ENCODE measurements around the gene AAGAB. TPM values are rescaled to one million over a fixed set of nuclear protein-coding genes. Genes with fewer than 3 reads are reported as not detected.

Gene AAGAB
- total RNA-seq, 1 experiment from 2014 or later: 44.5 TPM

DNA sequence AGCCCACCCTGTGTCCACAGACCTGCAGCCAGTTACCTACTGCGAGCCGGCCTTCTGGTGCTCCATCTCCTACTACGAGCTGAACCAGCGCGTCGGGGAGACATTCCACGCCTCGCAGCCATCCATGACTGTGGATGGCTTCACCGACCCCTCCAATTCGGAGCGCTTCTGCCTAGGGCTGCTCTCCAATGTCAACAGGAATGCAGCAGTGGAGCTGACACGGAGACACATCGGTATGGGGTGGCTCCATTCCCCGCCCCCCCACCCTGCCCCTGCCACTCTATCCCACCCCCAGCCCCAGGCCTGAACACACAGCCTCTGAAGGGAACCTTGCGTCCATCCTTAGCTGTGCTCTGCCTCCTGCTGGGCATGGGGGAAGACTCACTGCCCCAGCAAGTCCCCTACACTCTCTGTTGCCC lies 73.2 kb downstream of the AAGAB start:
- DNase-seq: no peak
- Histone ChIP-seq H3K36me3 (replicated peaks; ENCODE audit: control insufficient read depth, insufficient read depth, low read length) (peaks cover 4% of the 10 kb centered on the region), H3K27me3 (ENCODE audit: control insufficient read depth, insufficient read depth, low read length) (no peaks in the 10 kb centered on the region), H3K4me3 (ENCODE audit: insufficient read depth, low read depth, low read length) (no peak overlapping the region)

DNA sequence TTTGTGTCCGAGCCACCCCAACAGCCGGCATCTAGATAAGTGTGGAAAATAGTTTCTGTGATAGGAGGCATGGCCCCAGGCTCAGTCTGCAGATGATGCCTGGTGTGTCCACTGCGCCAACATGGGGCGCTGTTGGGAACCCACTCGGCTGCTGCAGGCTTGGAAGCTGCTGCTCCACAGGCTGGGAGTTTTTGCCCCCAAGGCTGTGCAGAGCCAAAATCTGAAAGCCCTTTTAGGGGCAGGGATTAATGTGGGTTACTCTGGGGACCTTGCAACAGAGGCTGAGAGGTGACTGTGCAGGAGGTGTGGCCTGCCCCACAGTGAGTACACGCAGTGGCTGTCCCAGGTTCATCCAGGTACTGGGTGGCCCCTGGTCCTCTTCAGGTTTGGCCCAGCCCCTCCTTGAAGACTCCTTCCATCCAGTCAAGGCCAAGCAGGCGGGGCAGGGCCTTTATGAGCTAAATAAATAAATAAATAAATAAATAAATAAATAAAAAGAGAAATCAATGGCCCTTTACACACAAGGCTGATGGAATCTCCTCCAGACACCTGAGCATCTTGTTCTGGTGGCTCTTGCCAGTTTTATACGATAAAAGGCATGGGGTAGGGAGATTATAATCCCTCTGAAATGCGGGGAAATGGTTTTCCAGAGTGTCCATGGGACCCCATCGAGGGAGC lies 73.8 kb downstream of the AAGAB start:
- Histone ChIP-seq H3K36me3 (replicated peaks; ENCODE audit: control insufficient read depth, insufficient read depth, low read length) (peaks cover 4% of the 10 kb centered on the region), H3K4me3 (ENCODE audit: insufficient read depth, low read depth, low read length) (no peak overlapping the region), H3K27me3 (ENCODE audit: control insufficient read depth, insufficient read depth, low read length) (no peaks in the 10 kb centered on the region)
- peak; percentile 83 for DNase-seq

- H3K36me3 ChIP-seq (replicated peaks; ENCODE audit: control insufficient read depth, insufficient read depth, low read length): peaks cover 1% of the 10 kb centered on the region
- no peak for DNase-seq
- no peak overlapping the region for H3K4me3 ChIP-seq (ENCODE audit: insufficient read depth, low read depth, low read length)
- H3K27me3 ChIP-seq (ENCODE audit: control insufficient read depth, insufficient read depth, low read length): no peaks in the 10 kb centered on the region
Measured at GRCh38 chr15:67180035-67180434, 74.4 kb downstream of the AAGAB start.

- H3K36me3 ChIP-seq (replicated peaks; ENCODE audit: control insufficient read depth, insufficient read depth, low read length): peaks cover 1% of the 10 kb centered on the region
- no peak for DNase-seq
- no peaks in the 10 kb centered on the region for H3K27me3 ChIP-seq (ENCODE audit: control insufficient read depth, insufficient read depth, low read length)
- no peak overlapping the region for H3K4me3 ChIP-seq (ENCODE audit: insufficient read depth, low read depth, low read length)
Measured at GRCh38 chr15:67179411-67179995, 75.0 kb downstream of the AAGAB start.

- H3K4me3 ChIP-seq (ENCODE audit: insufficient read depth, low read depth, low read length): no peak overlapping the region
- DNase-seq: no peak
- H3K27me3 ChIP-seq (ENCODE audit: control insufficient read depth, insufficient read depth, low read length): no peaks in the 10 kb centered on the region
- H3K36me3 ChIP-seq (replicated peaks; ENCODE audit: control insufficient read depth, insufficient read depth, low read length): peaks cover 1% of the 10 kb centered on the region; the same call in 1 of the 2 replicates
Measured at GRCh38 chr15:67178569-67179210, 75.8 kb downstream of the AAGAB start.

GRCh38 chr15:67177752-67178151 lies 76.7 kb downstream of the AAGAB start:
- Histone ChIP-seq H3K36me3 (replicated peaks; ENCODE audit: control insufficient read depth, insufficient read depth, low read length) (peaks cover 1% of the 10 kb centered on the region; the same call in 1 of the 2 replicates), H3K4me3 (ENCODE audit: insufficient read depth, low read depth, low read length) (no peak overlapping the region), H3K27me3 (ENCODE audit: control insufficient read depth, insufficient read depth, low read length) (no peaks in the 10 kb centered on the region)
- no peak for DNase-seq

- Histone ChIP-seq H3K27me3 (ENCODE audit: control insufficient read depth, insufficient read depth, low read length) (no peaks in the 10 kb centered on the region), H3K36me3 (replicated peaks; ENCODE audit: control insufficient read depth, insufficient read depth, low read length) (peaks cover 1% of the 10 kb centered on the region; the same call in 1 of the 2 replicates), H3K4me3 (ENCODE audit: insufficient read depth, low read depth, low read length) (no peak overlapping the region)
- peak; percentile 75 for DNase-seq
Measured at GRCh38 chr15:67176195-67176971, 78.1 kb downstream of the AAGAB start.

DNA sequence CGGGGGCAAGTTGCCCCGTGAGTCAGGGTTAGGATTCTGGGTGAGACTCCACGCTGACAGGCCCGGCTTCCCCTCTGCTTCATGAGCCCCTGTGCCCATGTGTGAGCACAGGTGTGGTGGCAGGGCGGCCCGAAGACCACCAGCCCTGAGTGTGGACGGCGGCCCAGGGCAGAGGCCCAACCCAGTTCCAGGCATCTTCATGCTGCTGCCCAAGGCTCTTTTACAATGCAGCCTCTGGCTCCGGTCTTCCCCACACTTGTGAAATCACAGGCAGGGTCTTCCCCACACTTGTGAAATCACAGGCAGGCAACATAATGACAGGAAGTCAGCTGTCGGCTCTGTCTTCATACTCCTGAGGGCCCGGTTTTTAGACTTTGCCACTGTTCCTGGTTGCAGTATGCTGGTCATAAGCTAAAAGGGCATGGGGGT lies 78.8 kb downstream of the AAGAB start:
- peaks cover 1% of the 10 kb centered on the region; the same call in 1 of the 2 replicates for H3K36me3 ChIP-seq (replicated peaks; ENCODE audit: control insufficient read depth, insufficient read depth, low read length)
- H3K27me3 ChIP-seq (ENCODE audit: control insufficient read depth, insufficient read depth, low read length): no peaks in the 10 kb centered on the region
- no peak overlapping the region for H3K4me3 ChIP-seq (ENCODE audit: insufficient read depth, low read depth, low read length)
- no peak for DNase-seq

DNA sequence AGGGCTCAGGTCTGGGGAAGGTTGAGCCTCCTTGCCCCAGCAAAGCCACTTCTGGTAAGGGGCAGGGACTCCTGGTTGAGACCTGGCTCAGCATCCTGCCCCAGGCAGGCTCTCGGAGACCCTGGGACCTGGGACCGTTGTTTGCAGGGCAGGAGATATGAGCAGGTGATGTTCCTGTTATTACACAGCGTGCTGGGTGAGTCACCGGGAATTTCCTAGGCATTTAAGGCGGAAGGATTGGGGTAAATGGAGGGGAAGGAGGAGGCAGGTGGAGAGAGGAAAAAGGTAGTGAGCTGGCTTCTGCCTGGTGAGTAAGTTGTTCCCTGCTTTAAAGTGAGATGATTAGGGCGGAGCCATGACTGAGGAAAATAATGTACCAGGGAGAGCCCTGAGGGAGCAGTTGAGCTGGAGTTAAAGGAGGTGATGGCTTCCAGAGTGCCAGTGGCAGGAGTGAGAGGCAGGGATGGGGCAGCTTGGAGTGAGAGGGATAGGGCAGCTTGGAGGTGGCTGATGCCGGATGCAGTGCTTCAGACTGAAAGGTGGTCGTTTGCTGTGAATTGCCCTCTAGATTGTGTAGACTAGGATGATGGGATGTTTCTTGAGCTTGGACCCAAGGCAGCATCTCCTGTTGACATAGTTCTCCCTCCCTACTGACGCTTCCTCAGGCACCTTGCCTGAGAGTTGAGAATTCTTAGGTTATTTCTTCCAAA lies 79.4 kb downstream of the AAGAB start:
- H3K36me3 ChIP-seq (replicated peaks; ENCODE audit: control insufficient read depth, insufficient read depth, low read length): 0 out of 2 replicates have a peak, but pooled peaks cover 1% of the 10 kb centered on the region
- H3K4me3 ChIP-seq (ENCODE audit: insufficient read depth, low read depth, low read length): no peak overlapping the region
- no peaks in the 10 kb centered on the region for H3K27me3 ChIP-seq (ENCODE audit: control insufficient read depth, insufficient read depth, low read length)
- DNase-seq: no peak

DNA sequence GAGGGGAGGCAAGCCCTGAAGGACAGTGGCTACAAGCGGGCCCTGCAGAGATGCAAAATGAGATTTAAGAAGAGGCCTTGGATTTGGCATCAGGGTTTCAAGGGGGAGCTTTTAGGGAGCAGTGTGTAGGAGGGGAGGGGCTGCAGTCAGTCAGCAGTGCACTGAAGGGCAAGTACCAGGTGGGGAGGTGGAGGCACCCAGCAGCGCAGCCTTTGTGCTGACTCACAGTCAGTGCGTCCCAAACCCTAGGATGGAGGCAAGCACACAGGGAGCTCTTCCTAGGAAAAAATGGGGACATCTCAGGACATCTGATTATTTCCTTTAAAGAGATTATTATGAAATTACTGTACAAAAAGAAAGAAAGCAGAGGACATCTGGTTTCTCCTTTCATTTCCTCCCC lies 80.0 kb downstream of the AAGAB start:
- no peak overlapping the region for H3K4me3 ChIP-seq (ENCODE audit: insufficient read depth, low read depth, low read length)
- DNase-seq: no peak
- H3K27me3 ChIP-seq (ENCODE audit: control insufficient read depth, insufficient read depth, low read length): no peaks in the 10 kb centered on the region

GRCh38 chr15:67173786-67174185 lies 80.7 kb downstream of the AAGAB start:
- Histone ChIP-seq H3K27me3 (ENCODE audit: control insufficient read depth, insufficient read depth, low read length) (no peaks in the 10 kb centered on the region), H3K36me3 (replicated peaks; ENCODE audit: control insufficient read depth, insufficient read depth, low read length) (0 out of 2 replicates have a peak, but pooled peaks cover 1% of the 10 kb centered on the region), H3K4me3 (ENCODE audit: insufficient read depth, low read depth, low read length) (no peak overlapping the region)
- no peak for DNase-seq

More for the DNA sequence above, 80.0 kb downstream of the AAGAB start:
- 0 out of 2 replicates have a peak, but pooled peaks cover 1% of the 10 kb centered on the region for H3K36me3 ChIP-seq (replicated peaks; ENCODE audit: control insufficient read depth, insufficient read depth, low read length)

GRCh38 chr15:67173005-67173404 lies 81.5 kb downstream of the AAGAB start:
- Histone ChIP-seq H3K4me3 (ENCODE audit: insufficient read depth, low read depth, low read length) (no peak overlapping the region), H3K36me3 (replicated peaks; ENCODE audit: control insufficient read depth, insufficient read depth, low read length) (peaks cover 4% of the 10 kb centered on the region; the same call in 1 of the 2 replicates), H3K27me3 (ENCODE audit: control insufficient read depth, insufficient read depth, low read length) (no peaks in the 10 kb centered on the region)
- DNase-seq: no peak

- H3K36me3 ChIP-seq (replicated peaks; ENCODE audit: control insufficient read depth, insufficient read depth, low read length): peaks cover 5% of the 10 kb centered on the region; the same call in 1 of the 2 replicates
Measured at GRCh38 chr15:67172172-67172571, 82.3 kb downstream of the AAGAB start.

GRCh38 chr15:67171471-67171870 lies 83.0 kb downstream of the AAGAB start:
- DNase-seq: no peak
- H3K4me3 ChIP-seq (ENCODE audit: insufficient read depth, low read depth, low read length): no peak overlapping the region
- H3K36me3 ChIP-seq (replicated peaks; ENCODE audit: control insufficient read depth, insufficient read depth, low read length): peaks cover 7% of the 10 kb centered on the region
- H3K27me3 ChIP-seq (ENCODE audit: control insufficient read depth, insufficient read depth, low read length): no peaks in the 10 kb centered on the region

More at GRCh38 chr15:67172172-67172571, 82.3 kb downstream of the AAGAB start:
- Histone ChIP-seq H3K27me3 (ENCODE audit: control insufficient read depth, insufficient read depth, low read length) (no peaks in the 10 kb centered on the region), H3K4me3 (ENCODE audit: insufficient read depth, low read depth, low read length) (no peak overlapping the region)
- DNase-seq: no peak

Measured in H7 (cell line).